AG09309 (cell line): ENCODE data around the gene TRDMT1.

Experiments used
- DNase-seq: peaks from one replicate; pipeline ENCODE4 v3.0.0-alpha.2; 2010; ENCODE audit warnings: low read depth
- H3K4me3 ChIP-seq: 2 replicates; pipeline ENCODE4 v1.5.1; 2011; ENCODE audit warnings: mild to moderate bottlenecking, low read depth, low read length, moderate library complexity; ENCODE audit not compliant: control insufficient read depth
- TF ChIP-seq, protein P1 (sequence below): IDR thresholded peaks from 2 replicates; pipeline ENCODE4 v1.5.1; 2011; ENCODE audit warnings: mild to moderate bottlenecking, low read depth, low read length, inconsistent platforms; ENCODE audit not compliant: insufficient read depth, control insufficient read depth; ENCODE audit errors: missing control alignments

Gene TRDMT1

DNA sequence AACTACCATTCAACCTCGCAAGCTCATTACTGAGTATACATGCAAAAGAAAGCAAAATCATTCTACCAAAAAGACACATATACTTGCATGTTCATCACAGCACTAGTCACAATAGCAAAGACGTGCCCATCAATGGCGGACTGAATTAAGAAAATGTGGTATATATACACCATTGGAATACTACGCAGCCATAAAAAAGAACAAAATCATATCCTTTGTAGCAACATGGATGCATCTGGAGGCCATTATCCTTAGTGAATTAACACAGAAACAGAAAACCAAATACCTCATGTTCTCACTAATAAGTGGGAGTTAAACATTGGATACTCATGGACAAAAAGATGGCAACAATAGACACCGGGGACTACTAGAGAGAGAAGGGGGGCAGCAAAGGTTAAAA is 6.4 kb downstream of the TRDMT1 start:
- TF ChIP-seq, protein P1, sequence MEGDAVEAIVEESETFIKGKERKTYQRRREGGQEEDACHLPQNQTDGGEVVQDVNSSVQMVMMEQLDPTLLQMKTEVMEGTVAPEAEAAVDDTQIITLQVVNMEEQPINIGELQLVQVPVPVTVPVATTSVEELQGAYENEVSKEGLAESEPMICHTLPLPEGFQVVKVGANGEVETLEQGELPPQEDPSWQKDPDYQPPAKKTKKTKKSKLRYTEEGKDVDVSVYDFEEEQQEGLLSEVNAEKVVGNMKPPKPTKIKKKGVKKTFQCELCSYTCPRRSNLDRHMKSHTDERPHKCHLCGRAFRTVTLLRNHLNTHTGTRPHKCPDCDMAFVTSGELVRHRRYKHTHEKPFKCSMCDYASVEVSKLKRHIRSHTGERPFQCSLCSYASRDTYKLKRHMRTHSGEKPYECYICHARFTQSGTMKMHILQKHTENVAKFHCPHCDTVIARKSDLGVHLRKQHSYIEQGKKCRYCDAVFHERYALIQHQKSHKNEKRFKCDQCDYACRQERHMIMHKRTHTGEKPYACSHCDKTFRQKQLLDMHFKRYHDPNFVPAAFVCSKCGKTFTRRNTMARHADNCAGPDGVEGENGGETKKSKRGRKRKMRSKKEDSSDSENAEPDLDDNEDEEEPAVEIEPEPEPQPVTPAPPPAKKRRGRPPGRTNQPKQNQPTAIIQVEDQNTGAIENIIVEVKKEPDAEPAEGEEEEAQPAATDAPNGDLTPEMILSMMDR: no peak
- DNase-seq: no peak

DNA sequence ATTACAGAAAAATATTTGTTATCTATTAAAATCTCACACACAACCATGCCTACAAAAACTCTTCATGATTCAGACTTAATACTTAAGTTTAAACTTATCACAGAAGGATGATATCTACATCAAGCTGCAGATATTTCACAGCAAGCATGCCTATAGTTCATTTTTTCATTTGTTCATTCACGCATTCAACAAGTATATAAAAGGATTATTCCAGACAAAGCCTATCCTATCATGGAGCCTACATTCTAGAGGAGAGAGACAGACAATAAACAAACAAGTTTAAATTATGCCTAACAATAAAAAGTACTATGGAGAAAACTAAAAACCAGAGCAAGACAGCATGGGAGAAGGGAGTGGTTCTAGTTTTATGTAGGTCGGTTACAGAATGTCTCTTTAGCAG is 10.9 kb downstream of the TRDMT1 start:
- no peak for DNase-seq
- TF ChIP-seq, protein P1: no peak
- no peak overlapping the region for H3K4me3 ChIP-seq

More for the DNA sequence above, 6.4 kb downstream of the TRDMT1 start:
- no peak overlapping the region for H3K4me3 ChIP-seq

DNA sequence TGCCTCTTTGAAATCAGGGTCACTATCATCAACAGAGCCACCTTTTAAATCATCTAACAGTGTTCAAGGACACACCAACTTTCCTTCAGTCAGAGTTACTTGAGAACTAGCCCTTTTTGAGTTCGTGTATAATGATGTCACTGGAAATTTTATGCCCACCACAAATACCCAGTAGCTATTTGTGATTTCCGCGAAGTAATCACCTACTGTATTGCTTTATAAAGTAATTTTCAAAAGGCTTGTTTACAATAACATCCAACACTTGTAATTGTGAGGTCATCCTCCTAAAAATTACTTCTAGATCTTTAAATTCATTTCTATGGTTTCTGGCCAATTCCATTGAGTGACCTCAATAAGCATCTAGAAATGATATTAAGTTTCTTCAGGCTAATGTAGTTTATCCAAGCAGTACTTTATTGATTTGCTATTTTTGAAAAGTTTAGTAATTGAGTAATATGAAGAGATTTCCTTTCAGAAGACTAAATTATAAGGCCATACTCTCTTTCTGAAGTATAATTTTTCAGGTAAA is 12.8 kb downstream of the TRDMT1 start:
- TF ChIP-seq, protein P1: no peak
- no peak for DNase-seq
- no peak overlapping the region for H3K4me3 ChIP-seq

DNA sequence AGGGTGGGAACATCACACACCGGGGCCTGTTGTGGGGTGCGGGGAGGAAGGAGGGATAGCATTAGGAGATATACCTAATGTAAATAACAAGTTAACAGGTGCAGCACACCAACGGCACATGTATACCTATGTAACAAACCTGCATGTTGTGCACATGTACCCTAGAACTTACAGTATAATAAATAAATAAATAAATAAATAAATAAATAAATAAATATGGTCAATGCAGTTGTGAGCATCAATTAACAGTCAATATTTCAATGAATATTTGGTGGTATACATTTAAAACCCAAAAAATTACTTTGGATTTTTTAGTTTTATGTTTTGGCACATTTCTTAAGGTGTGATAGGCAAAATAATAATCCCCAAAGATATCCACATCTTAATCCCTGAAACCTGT is 15.6 kb downstream of the TRDMT1 start:
- TF ChIP-seq, protein P1: no peak
- DNase-seq: no peak
- no peak overlapping the region for H3K4me3 ChIP-seq

DNA sequence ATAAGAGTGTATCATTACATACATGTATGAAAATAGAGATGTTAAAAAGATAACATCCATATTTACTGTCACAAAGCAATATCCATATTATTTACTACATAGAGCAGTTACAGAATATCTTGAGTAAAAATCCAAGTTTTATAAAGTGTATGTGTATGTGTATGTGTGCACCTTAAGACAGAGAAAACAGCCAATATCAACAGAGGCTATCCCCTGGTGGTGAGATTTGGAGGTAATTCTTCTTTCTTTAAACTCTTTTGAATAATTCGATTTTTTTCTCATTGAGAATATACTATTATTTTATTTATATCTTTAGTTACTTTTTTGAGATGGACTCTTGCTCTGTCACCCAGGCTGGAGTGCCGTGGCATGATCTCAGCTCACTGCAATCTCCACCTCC is 18.4 kb downstream of the TRDMT1 start:
- no peak overlapping the region for H3K4me3 ChIP-seq
- TF ChIP-seq, protein P1: no peak
- no peak for DNase-seq

DNA sequence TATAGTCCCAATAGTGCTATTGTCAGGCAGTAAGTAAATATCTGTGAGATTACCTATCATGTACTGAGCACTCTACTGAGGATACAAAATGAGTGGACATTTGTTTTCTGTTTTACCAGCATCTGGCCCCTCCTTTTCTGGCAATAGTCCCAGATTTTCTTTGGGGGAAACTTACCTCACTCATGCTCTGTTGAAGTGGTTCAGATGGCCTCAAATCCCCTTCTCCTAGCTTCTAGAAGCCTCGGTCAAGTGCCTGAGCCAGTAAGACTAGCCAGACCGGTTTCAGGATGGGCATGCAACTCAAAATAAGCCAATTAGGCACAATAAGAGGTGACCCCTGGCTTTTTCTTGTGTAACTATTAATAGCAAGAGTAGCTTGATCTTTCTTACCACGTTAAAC is 19.7 kb downstream of the TRDMT1 start:
- no peak for DNase-seq
- TF ChIP-seq, protein P1: no peak
- no peak overlapping the region for H3K4me3 ChIP-seq

DNA sequence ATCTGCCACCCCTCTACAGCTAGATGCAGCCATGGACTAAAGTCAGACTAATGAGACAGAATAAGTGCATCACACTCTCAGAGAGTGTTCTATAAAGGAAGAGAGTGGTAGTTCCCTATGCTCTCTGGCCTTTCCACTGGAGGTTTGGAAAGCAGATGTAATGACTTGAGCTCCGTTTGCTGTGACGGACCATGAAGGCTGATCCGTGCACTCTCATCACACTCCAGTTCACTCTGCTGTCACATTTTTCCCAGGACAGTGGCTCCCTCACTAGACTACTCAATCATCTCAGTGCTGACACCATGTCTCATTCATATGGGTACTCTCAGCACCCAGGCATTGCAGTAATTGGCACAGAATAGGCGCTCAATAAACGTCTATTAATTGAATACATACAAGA is 20.4 kb downstream of the TRDMT1 start:
- TF ChIP-seq, protein P1: no peak
- H3K4me3 ChIP-seq: no peak overlapping the region
- DNase-seq: no peak
